Measurements from ENCODE around the gene NECAB2.

DNA sequence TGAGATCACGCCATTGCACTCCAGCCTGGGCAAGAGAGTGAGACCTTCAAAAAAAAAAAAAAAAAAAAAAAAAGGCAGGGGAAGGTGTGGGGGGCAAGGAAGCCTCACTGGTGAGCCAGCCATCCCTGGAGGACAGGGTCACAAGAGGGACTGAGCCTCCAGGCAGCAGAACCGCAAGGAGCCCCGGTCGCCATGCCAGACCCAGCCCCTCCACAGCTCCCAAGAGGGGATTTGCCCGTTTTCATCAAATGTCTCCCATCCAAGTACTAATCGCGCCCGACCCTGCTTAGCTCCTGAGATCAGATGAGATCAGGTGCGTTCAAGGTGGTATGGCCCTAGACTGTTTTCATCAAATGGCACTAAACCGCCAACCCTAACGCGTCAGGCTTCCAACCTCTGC is 71.7 kb downstream of the NECAB2 start:
- no peak for TF ChIP-seq EP300 (IDR thresholded peaks at IDR 0.05)
- no peak for TF ChIP-seq CTCF (IDR thresholded peaks at IDR 0.05)
